ENCODE data around the gene CCDC90B. TPM values are rescaled to one million over a fixed set of nuclear protein-coding genes. Genes with fewer than 3 reads are reported as not detected.

CCDC90B gene
- total RNA-seq, 4 donors from 2014 or later = 22.7 to 56.9 (median 31.7) TPM

- Histone ChIP-seq H3K9me3 (no peaks in the 10 kb centered on the region), H3K27ac (replicated peaks in 1 of 4) (no peak overlapping the region), H3K27me3 (no peaks in the 10 kb centered on the region), H3K4me1 (no peaks in the 10 kb centered on the region), H3K36me3 (no peaks in the 10 kb centered on the region), H3K4me3 (no peak overlapping the region)
- intact Hi-C loops (cut with DNase I) = no loop called here
- no peak for DNase-seq (ENCODE audit: extremely low spot score)
- 80% methylated on average over 1 of the region's 1 CpG for WGBS
- TF ChIP-seq, protein P1, sequence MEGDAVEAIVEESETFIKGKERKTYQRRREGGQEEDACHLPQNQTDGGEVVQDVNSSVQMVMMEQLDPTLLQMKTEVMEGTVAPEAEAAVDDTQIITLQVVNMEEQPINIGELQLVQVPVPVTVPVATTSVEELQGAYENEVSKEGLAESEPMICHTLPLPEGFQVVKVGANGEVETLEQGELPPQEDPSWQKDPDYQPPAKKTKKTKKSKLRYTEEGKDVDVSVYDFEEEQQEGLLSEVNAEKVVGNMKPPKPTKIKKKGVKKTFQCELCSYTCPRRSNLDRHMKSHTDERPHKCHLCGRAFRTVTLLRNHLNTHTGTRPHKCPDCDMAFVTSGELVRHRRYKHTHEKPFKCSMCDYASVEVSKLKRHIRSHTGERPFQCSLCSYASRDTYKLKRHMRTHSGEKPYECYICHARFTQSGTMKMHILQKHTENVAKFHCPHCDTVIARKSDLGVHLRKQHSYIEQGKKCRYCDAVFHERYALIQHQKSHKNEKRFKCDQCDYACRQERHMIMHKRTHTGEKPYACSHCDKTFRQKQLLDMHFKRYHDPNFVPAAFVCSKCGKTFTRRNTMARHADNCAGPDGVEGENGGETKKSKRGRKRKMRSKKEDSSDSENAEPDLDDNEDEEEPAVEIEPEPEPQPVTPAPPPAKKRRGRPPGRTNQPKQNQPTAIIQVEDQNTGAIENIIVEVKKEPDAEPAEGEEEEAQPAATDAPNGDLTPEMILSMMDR (IDR thresholded peaks at IDR 0.05) = no peak
Observed at GRCh38 chr11:83235825-83236224, 50.3 kb downstream of the CCDC90B start.

GRCh38 chr11:83223457-83223856 is 62.7 kb downstream of the CCDC90B start:
- no peak for DNase-seq (ENCODE audit: extremely low spot score)
- 90% methylated on average over 2 of the region's 2 CpGs for WGBS
- no peaks in the 10 kb centered on the region for H3K9me3 ChIP-seq
- intact Hi-C loops (cut with DNase I) = no loop called here
- no peaks in the 10 kb centered on the region for H3K27me3 ChIP-seq
- no peak overlapping the region for H3K4me3 ChIP-seq
- H3K27ac ChIP-seq (replicated peaks in 1 of 4) = no peak overlapping the region
- no peaks in the 10 kb centered on the region for H3K4me1 ChIP-seq
- no peak for TF ChIP-seq POLR2A (IDR thresholded peaks at IDR 0.05; ENCODE audit: low read depth)
- no peak for TF ChIP-seq POLR2AphosphoS5 (IDR thresholded peaks at IDR 0.05)
- no peak for TF ChIP-seq EP300 (IDR thresholded peaks at IDR 0.05)
- TF ChIP-seq, protein P1 (IDR thresholded peaks at IDR 0.05) = no peak
- H3K36me3 ChIP-seq = no peaks in the 10 kb centered on the region

DNA sequence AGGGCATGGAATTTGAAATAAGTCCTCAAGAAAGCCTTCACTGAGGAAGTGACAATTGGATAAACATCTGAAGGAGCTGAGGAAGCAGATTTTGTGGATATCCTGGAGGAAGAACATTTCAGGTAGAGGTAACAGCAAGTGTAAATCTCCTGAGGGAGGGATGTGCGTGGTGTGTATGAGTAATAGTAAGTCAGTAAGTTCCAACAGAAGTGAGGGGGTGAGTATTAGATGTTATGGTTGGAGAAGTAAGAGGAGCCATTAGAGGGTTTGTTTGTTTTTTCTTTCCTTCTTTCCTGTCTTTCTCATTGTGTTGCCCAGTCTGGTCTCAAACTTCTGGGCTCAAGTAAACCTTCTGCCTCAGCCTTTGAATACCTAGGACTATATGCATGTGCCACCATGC is 63.7 kb downstream of the CCDC90B start:
- Histone ChIP-seq H3K4me3 (no peak overlapping the region), H3K4me1 (no peaks in the 10 kb centered on the region), H3K36me3 (no peaks in the 10 kb centered on the region), H3K27me3 (no peaks in the 10 kb centered on the region), H3K27ac (replicated peaks in 1 of 4) (no peak overlapping the region), H3K9me3 (no peaks in the 10 kb centered on the region)
- no peak for TF ChIP-seq EP300 (IDR thresholded peaks at IDR 0.05)
- TF ChIP-seq POLR2AphosphoS5 (IDR thresholded peaks at IDR 0.05) = no peak
- TF ChIP-seq POLR2A (IDR thresholded peaks at IDR 0.05; ENCODE audit: low read depth) = no peak
- TF ChIP-seq, protein P1 (IDR thresholded peaks at IDR 0.05) = no peak
- 91% methylated on average over 1 of the region's 1 CpG for WGBS
- no peak for DNase-seq (ENCODE audit: extremely low spot score)
- intact Hi-C loops (cut with DNase I) = no loop called here

GRCh38 chr11:83221694-83222093 is 64.5 kb downstream of the CCDC90B start:
- Histone ChIP-seq H3K36me3 (no peaks in the 10 kb centered on the region), H3K27me3 (no peaks in the 10 kb centered on the region), H3K9me3 (no peaks in the 10 kb centered on the region), H3K4me3 (no peak overlapping the region), H3K27ac (replicated peaks in 1 of 4) (no peak overlapping the region), H3K4me1 (no peaks in the 10 kb centered on the region)
- intact Hi-C loops (cut with DNase I) = no loop called here
- DNase-seq (ENCODE audit: extremely low spot score) = no peak
- no peak for TF ChIP-seq POLR2AphosphoS5 (IDR thresholded peaks at IDR 0.05)
- no peak for TF ChIP-seq POLR2A (IDR thresholded peaks at IDR 0.05; ENCODE audit: low read depth)
- no peak for TF ChIP-seq EP300 (IDR thresholded peaks at IDR 0.05)
- TF ChIP-seq, protein P1 (IDR thresholded peaks at IDR 0.05) = no peak

GRCh38 chr11:83220260-83220659 is 65.9 kb downstream of the CCDC90B start:
- intact Hi-C loops (cut with DNase I) = no loop called here
- WGBS = 85% methylated on average over 10 of the region's 10 CpGs
- Histone ChIP-seq H3K9me3 (no peaks in the 10 kb centered on the region), H3K36me3 (peaks cover 0 to 5% (median 1%) of the 10 kb centered on the region in 4 donors), H3K27ac (replicated peaks in 1 of 4) (no peak overlapping the region), H3K4me3 (no peak overlapping the region), H3K4me1 (no peaks in the 10 kb centered on the region), H3K27me3 (no peaks in the 10 kb centered on the region)
- TF ChIP-seq POLR2A (IDR thresholded peaks at IDR 0.05; ENCODE audit: low read depth) (no peak), POLR2AphosphoS5 (IDR thresholded peaks at IDR 0.05) (no peak), EP300 (IDR thresholded peaks at IDR 0.05) (no peak)
- TF ChIP-seq, protein P1 (IDR thresholded peaks at IDR 0.05) = no peak
- DNase-seq (ENCODE audit: extremely low spot score) = no peak
